SJCRH30 (cell line): Measurements from ENCODE around the gene CCDC198. TPM values are rescaled to one million over a fixed set of nuclear protein-coding genes. Genes with fewer than 3 reads are reported as not detected.

Experiments
- DNase-seq, 2 experiments: peaks; one replicate each; pipeline ENCODE4 v3.0.0-alpha.2; 2015 to 2020
- H3K27ac ChIP-seq: fragments of 250-450 bp; sonication (Bioruptor Pico); 2 replicates; pipeline ENCODE4 v1.5.1; 2020; ENCODE audit warnings: mild to moderate bottlenecking, moderate library complexity
- H3K27me3 ChIP-seq: fragments of 250-450 bp; sonication (Bioruptor Pico); 2 replicates; pipeline ENCODE4 v1.5.1; 2020; ENCODE audit warnings: mild to moderate bottlenecking, moderate library complexity
- H3K36me3 ChIP-seq: fragments of 250-450 bp; sonication (Bioruptor Pico); 2 replicates; pipeline ENCODE4 v1.5.1; 2020; ENCODE audit warnings: mild to moderate bottlenecking, moderate library complexity
- H3K4me1 ChIP-seq: fragments of 250-450 bp; sonication (Bioruptor Pico); 2 replicates; pipeline ENCODE4 v1.5.1; 2020; ENCODE audit warnings: mild to moderate bottlenecking, moderate library complexity
- H3K4me3 ChIP-seq: fragments of 250-450 bp; sonication (Bioruptor Pico); 2 replicates; pipeline ENCODE4 v1.5.1; 2020; ENCODE audit warnings: mild to moderate bottlenecking, moderate library complexity
- H3K9me3 ChIP-seq: fragments of 250-450 bp; sonication (Bioruptor Pico); replicated peaks from 2 replicates; pipeline ENCODE4 v1.5.1; 2020; ENCODE audit warnings: mild to moderate bottlenecking, moderate library complexity
- total RNA-seq: library from RNA; depleted of rRNA; stranded (reverse); fragments of >200 nt; shearing (Covaris generic); gene quantifications from 2 replicates; pipeline ENCODE4 v1.2.3, GENCODE V29; 2014

Gene CCDC198
- total RNA-seq, 1 experiment from 2014 or later, result 0.22 TPM

GRCh38 chr14:57486767-57487379 is 6.8 kb downstream of the CCDC198 start:
- DNase-seq, result peak; percentile 11 to 60
- Histone ChIP-seq H3K36me3 (no peaks in the 10 kb centered on the region), H3K27ac (no peak overlapping the region), H3K9me3 (0 out of 2 replicates have a peak, but pooled peaks cover 2% of the 10 kb centered on the region), H3K27me3 (no peaks in the 10 kb centered on the region), H3K4me3 (no peak overlapping the region), H3K4me1 (peaks cover 3% of the 10 kb centered on the region; the same call in 1 of the 2 replicates)

DNA sequence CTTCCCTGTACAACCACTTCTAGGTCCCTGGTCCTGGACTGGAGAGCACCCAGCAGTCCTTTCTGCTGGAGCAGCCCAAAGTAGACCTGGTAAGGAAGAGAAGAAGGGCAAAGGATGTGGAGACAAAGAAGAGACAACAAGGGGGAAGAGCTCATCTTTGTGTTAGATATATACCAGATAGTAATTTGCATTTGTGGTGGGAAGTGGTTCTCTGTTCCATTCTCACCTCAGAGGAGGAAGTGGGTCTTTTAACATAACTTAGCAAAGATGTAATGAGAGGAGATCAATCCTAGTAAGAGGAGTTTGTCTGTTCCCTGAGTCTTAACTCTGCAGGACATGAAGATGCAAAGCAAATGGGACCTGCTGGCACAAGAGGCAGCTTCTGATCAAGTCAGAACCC is 8.0 kb downstream of the CCDC198 start:
- Histone ChIP-seq H3K27ac (no peak overlapping the region), H3K36me3 (no peaks in the 10 kb centered on the region), H3K4me1 (no peaks in the 10 kb centered on the region), H3K27me3 (no peaks in the 10 kb centered on the region), H3K4me3 (no peak overlapping the region), H3K9me3 (0 out of 2 replicates have a peak, but pooled peaks cover 2% of the 10 kb centered on the region)
- no peak for DNase-seq

DNA sequence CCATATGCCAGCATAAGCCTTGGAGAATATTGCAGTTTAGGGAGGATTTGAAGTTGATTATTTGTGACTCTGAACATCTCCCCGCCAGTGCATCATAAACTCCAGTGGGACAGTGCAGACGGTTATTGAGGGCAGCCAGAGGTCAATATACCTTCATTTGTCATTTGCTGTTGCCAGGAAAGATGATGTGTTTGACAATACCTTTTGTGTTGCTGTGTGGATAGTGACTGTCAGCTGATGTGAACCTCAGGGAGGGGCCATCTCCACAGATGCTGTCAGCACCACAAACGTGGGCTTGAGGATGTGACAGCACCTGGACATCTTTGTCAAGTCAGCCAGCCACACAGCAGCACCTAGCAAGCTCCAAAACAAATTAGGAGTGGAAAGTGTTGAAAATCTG is 11.5 kb downstream of the CCDC198 start:
- Histone ChIP-seq H3K27ac (no peak overlapping the region), H3K36me3 (no peaks in the 10 kb centered on the region)
- DNase-seq, result no peak

GRCh38 chr14:57480051-57480450 is 13.6 kb downstream of the CCDC198 start:
- H3K27me3 ChIP-seq, result no peaks in the 10 kb centered on the region
- H3K36me3 ChIP-seq, result no peaks in the 10 kb centered on the region
- no peak for DNase-seq
- no peak overlapping the region for H3K4me3 ChIP-seq
- no peaks in the 10 kb centered on the region for H3K4me1 ChIP-seq
- no peak overlapping the region for H3K27ac ChIP-seq
- no peaks in the 10 kb centered on the region for H3K9me3 ChIP-seq

More for the DNA sequence above, 11.5 kb downstream of the CCDC198 start:
- H3K9me3 ChIP-seq, result no peaks in the 10 kb centered on the region
- H3K4me3 ChIP-seq, result no peak overlapping the region
- H3K4me1 ChIP-seq, result no peaks in the 10 kb centered on the region
- no peaks in the 10 kb centered on the region for H3K27me3 ChIP-seq

- no peaks in the 10 kb centered on the region for H3K9me3 ChIP-seq
- H3K27ac ChIP-seq, result no peak overlapping the region
- H3K4me1 ChIP-seq, result no peaks in the 10 kb centered on the region
- DNase-seq, result no peak
- H3K4me3 ChIP-seq, result no peak overlapping the region
- no peaks in the 10 kb centered on the region for H3K36me3 ChIP-seq
- H3K27me3 ChIP-seq, result no peaks in the 10 kb centered on the region
Measured at GRCh38 chr14:57479197-57479596, 14.5 kb downstream of the CCDC198 start.

- no peak overlapping the region for H3K4me3 ChIP-seq
- no peaks in the 10 kb centered on the region for H3K27me3 ChIP-seq
- H3K4me1 ChIP-seq, result no peaks in the 10 kb centered on the region
- H3K9me3 ChIP-seq, result no peaks in the 10 kb centered on the region
- no peak overlapping the region for H3K27ac ChIP-seq
- no peaks in the 10 kb centered on the region for H3K36me3 ChIP-seq
- DNase-seq, result no peak
Measured at GRCh38 chr14:57478050-57478449, 15.6 kb downstream of the CCDC198 start.

GRCh38 chr14:57470909-57471308 is 22.7 kb downstream of the CCDC198 start:
- no peaks in the 10 kb centered on the region for H3K4me1 ChIP-seq
- H3K27me3 ChIP-seq, result no peaks in the 10 kb centered on the region
- no peaks in the 10 kb centered on the region for H3K9me3 ChIP-seq
- no peak for DNase-seq
- no peaks in the 10 kb centered on the region for H3K36me3 ChIP-seq
- no peak overlapping the region for H3K4me3 ChIP-seq
- no peak overlapping the region for H3K27ac ChIP-seq

GRCh38 chr14:57464008-57464730 is 29.5 kb downstream of the CCDC198 start:
- H3K4me3 ChIP-seq, result no peak overlapping the region
- H3K36me3 ChIP-seq, result no peaks in the 10 kb centered on the region

GRCh38 chr14:57462551-57462950 is 31.1 kb downstream of the CCDC198 start:
- H3K4me1 ChIP-seq, result no peaks in the 10 kb centered on the region
- no peaks in the 10 kb centered on the region for H3K9me3 ChIP-seq
- peak in 1 of 2 experiments; percentile 6 for DNase-seq
- no peaks in the 10 kb centered on the region for H3K27me3 ChIP-seq
- no peaks in the 10 kb centered on the region for H3K36me3 ChIP-seq
- H3K27ac ChIP-seq, result no peak overlapping the region
- H3K4me3 ChIP-seq, result no peak overlapping the region

More at GRCh38 chr14:57464008-57464730, 29.5 kb downstream of the CCDC198 start:
- no peak for DNase-seq
- Histone ChIP-seq H3K27me3 (no peaks in the 10 kb centered on the region), H3K27ac (no peak overlapping the region), H3K4me1 (no peaks in the 10 kb centered on the region), H3K9me3 (no peaks in the 10 kb centered on the region)

DNA sequence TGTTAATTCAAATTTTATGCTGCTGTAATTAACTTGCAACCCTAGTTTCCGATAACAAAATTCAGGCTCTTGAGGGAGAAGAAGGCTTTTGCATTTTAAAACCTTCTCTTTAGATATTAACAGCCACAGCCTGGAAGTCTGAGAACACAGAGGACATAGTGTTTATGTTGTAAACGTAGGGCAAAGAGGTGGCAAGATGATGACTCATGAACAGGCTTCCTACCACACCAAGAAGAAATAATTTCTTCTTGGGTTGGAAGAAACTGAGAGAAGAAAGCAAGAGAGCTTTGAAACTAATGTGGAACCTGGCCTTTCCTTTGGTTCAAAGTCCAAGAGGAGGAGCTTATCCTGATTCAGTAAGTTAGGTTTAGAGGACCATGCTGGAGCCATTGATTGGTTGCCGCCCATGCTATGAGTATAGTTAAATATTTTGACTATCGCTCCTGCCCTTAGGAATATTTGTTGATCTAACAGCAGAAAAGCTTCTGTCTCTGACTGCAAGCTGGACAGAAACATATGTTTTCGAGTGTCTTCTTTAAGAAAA is 31.8 kb downstream of the CCDC198 start:
- Histone ChIP-seq H3K36me3 (no peaks in the 10 kb centered on the region), H3K27ac (no peak overlapping the region), H3K9me3 (no peaks in the 10 kb centered on the region)

GRCh38 chr14:57435923-57436322 is 57.7 kb downstream of the CCDC198 start:
- no peak overlapping the region for H3K4me3 ChIP-seq
- DNase-seq, result no peak
- H3K27ac ChIP-seq, result no peak overlapping the region
- H3K9me3 ChIP-seq, result no peaks in the 10 kb centered on the region
- no peaks in the 10 kb centered on the region for H3K4me1 ChIP-seq
- no peaks in the 10 kb centered on the region for H3K36me3 ChIP-seq
- no peaks in the 10 kb centered on the region for H3K27me3 ChIP-seq

More for the DNA sequence above, 31.8 kb downstream of the CCDC198 start:
- H3K4me3 ChIP-seq, result no peak overlapping the region
- no peak for DNase-seq
- H3K27me3 ChIP-seq, result no peaks in the 10 kb centered on the region
- no peaks in the 10 kb centered on the region for H3K4me1 ChIP-seq

DNA sequence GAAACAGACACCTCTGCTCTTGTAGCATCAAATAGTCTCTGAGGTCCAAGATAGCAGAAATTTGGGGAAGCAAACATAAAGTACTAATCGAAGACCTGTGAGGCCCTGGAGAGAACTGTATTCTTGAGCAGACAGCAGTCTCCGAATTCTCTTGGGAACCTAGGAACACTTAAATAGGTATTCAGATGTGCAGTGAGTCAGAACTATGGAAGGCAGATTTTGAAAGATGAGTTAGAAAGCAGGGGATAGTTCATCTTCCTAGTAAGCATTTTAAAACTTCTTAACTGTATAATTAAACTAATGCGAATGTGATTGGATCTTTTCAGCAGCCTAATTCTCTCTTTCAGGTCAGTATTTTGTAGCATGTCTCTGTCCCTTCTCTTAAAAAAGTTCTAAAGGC is 72.7 kb downstream of the CCDC198 start:
- Histone ChIP-seq H3K36me3 (no peaks in the 10 kb centered on the region), H3K27ac (no peak overlapping the region), H3K4me3 (no peak overlapping the region), H3K27me3 (no peaks in the 10 kb centered on the region), H3K9me3 (no peaks in the 10 kb centered on the region), H3K4me1 (no peaks in the 10 kb centered on the region)
- DNase-seq, result no peak

- Histone ChIP-seq H3K4me3 (no peak overlapping the region), H3K27ac (no peak overlapping the region), H3K27me3 (no peaks in the 10 kb centered on the region), H3K36me3 (no peaks in the 10 kb centered on the region), H3K4me1 (no peaks in the 10 kb centered on the region), H3K9me3 (no peaks in the 10 kb centered on the region)
- DNase-seq, result no peak
Measured at GRCh38 chr14:57420033-57420432, 73.6 kb downstream of the CCDC198 start.
